Uterus (tissue), 2 donors: ENCODE data around the gene BAZ1B.

ENCODE experiments used
- CTCF ChIP-seq, 4 experiments: fragments of 200-600 bp in 2 of 4; fragments of 450-650 bp in 2 of 4; sonication (generic) in 2 of 4; IDR thresholded peaks; one replicate each; pipeline ENCODE4 v1.5.1; 2016 to 2019; ENCODE audit warnings: antibody characterized with exemption in 4 of 4, mild to moderate bottlenecking in 2 of 4, moderate library complexity in 1 of 4
- POLR2A ChIP-seq, 2 donors: fragments of 450-650 bp; IDR thresholded peaks; one replicate each; pipeline ENCODE4 v1.6.1; 2016; ENCODE audit warnings: antibody characterized with exemption in 2 of 2, mild to moderate bottlenecking in 1 of 2, moderate library complexity in 1 of 2

DNA sequence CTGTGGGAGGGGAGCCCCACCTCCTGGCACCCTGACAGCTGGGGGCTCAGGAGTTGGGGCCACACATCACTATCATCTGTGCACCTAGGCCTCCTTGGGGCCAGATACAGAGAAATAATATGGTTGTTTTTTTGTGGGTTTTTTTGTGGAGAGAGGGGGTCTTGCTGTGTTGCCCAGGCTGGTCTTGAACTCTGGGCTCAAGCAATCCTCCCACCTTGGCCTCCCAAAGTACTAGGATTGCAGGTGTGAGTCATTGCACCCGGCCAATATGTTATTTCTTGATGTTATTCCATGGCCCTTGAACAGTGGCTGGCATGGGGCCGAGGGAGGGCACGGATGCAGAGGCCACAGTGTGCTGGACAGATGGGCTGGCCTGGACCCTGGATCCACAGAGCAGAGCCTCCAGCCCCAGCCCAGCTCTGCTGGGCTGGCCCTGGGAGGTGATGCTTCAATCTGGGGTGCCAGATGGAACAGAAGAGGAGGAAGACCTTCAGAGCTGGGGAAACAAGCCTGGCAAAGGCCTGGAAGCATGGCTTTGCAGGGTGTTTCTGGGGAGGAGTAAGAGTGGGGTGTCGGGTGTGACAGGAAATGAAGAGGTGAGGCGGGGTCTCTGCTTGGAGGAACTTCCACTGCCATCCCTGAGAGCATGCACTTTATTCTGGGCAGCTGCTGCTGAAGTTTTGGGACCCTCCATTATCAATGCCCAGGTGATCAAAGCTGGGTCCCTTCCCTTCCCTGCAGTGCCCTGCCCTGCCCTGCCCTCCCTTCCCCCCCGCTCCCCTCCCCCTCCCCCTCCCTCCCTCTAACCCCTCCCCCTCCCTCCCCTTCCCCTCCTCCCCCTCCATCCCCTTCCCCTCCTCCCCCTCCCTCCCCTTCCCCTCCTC, 92.2 kb downstream of the BAZ1B start:
- TF ChIP-seq CTCF (IDR thresholded peaks at IDR 0.05) (no peak), POLR2A (IDR thresholded peaks at IDR 0.05) (no peak)
